HEK293 (cell line): Measurements from ENCODE around the gene RAB44.

ENCODE experiments used
- CTCF ChIA-PET: fragments of 350-600 bp; formaldehyde crosslinking; extraction: SDS; loops from one replicate; lab custom pipeline; 2021; ENCODE audit warnings: antibody characterized with exemption; lab: Yijun Ruan, JAX
- POLR2A ChIA-PET: fragments of 300-600 bp; formaldehyde crosslinking; extraction: SDS; loops from one replicate; lab custom pipeline; 2020; ENCODE audit warnings: antibody characterized with exemption, inconsistent platforms; lab: Yijun Ruan, JAX
- H3K27ac ChIP-seq: fragments of 200-500 bp; sonication (Bioruptor generic); 2 replicates; pipeline ENCODE4 v1.5.1; 2014; ENCODE audit warnings: low read depth, low read length, control low read depth, inconsistent platforms; ENCODE audit errors: extremely low read depth
- H3K36me3 ChIP-seq, 2 experiments: fragments of 200-500 bp in 1 of 2; sonication (Bioruptor generic) in 1 of 2; 1 replicate in 1 of 2; 2 replicates in 1 of 2; pipeline ENCODE4 v1.5.1; 2014 to 2017; ENCODE audit warnings: inconsistent platforms in 2 of 2, low read length in 2 of 2; ENCODE audit not compliant: control insufficient read depth in 2 of 2, insufficient read depth in 1 of 2
- H3K4me1 ChIP-seq: fragments of 200-500 bp; sonication (Bioruptor generic); 2 replicates; pipeline ENCODE4 v1.5.1; 2014; ENCODE audit warnings: mild to moderate bottlenecking, low read length, inconsistent platforms; ENCODE audit not compliant: control insufficient read depth, insufficient read depth
- H3K4me3 ChIP-seq: 2 replicates; pipeline ENCODE4 v1.5.1; 2011; ENCODE audit warnings: low read depth, mild to moderate bottlenecking, control low read depth, low read length, moderate library complexity
- H3K9me3 ChIP-seq: fragments of 200-500 bp; sonication (Bioruptor generic); 2 replicates; pipeline ENCODE4 v1.5.1; 2014; ENCODE audit warnings: low read depth, low read length, inconsistent platforms; ENCODE audit not compliant: control insufficient read depth, insufficient read depth
- PRDM10 ChIP-seq: fragments of 450-650 bp; formaldehyde crosslinking; IDR thresholded peaks from 2 replicates; pipeline ENCODE4 v1.5.1; 2016; ENCODE audit warnings: missing biosample characterization, missing genetic modification characterization
- PRDM4 ChIP-seq: fragments of 450-650 bp; formaldehyde crosslinking; IDR thresholded peaks from 2 replicates; pipeline ENCODE4 v1.5.1; 2017; ENCODE audit warnings: missing biosample characterization, missing genetic modification characterization
- SCRT2 ChIP-seq: fragments of 450-650 bp; formaldehyde crosslinking; IDR thresholded peaks from 2 replicates; pipeline ENCODE4 v1.5.1; 2016; ENCODE audit warnings: missing biosample characterization, missing genetic modification characterization
- ZNF214 ChIP-seq: fragments of 450-650 bp; formaldehyde crosslinking; IDR thresholded peaks from 2 replicates; pipeline ENCODE4 v1.5.1; 2017; ENCODE audit warnings: missing biosample characterization, mild to moderate bottlenecking, missing genetic modification characterization, borderline replicate concordance
- ZNF223 ChIP-seq: fragments of 450-650 bp; formaldehyde crosslinking; IDR thresholded peaks from 2 replicates; pipeline ENCODE4 v1.5.1; 2016; ENCODE audit warnings: missing biosample characterization, missing genetic modification characterization
- ZNF513 ChIP-seq: fragments of 450-650 bp; IDR thresholded peaks from 2 replicates; pipeline ENCODE4 v1.5.1; 2018; ENCODE audit warnings: missing biosample characterization, missing genetic modification characterization
- ZNF629 ChIP-seq: fragments of 450-650 bp; formaldehyde crosslinking; IDR thresholded peaks from 2 replicates; pipeline ENCODE4 v1.5.1; 2017; ENCODE audit warnings: missing biosample characterization, missing genetic modification characterization
- ZNF677 ChIP-seq: fragments of 450-650 bp; IDR thresholded peaks from 2 replicates; pipeline ENCODE4 v1.5.0; 2018; ENCODE audit warnings: missing biosample characterization, mild to moderate bottlenecking, missing genetic modification characterization, moderate library complexity
- ZSCAN4 ChIP-seq: fragments of 450-650 bp; formaldehyde crosslinking; IDR thresholded peaks from 2 replicates; pipeline ENCODE4 v1.5.1; 2017; ENCODE audit warnings: missing biosample characterization, missing genetic modification characterization

The RAB44 gene

GRCh38 chr6:36730424-36731380 lies 33.1 kb downstream of the RAB44 start (continued):
- TF ChIP-seq ZSCAN4 (peak; percentile 86), ZNF677 (tag by site-specific recombination) (no peak), SCRT2 (tag by site-specific recombination) (no peak), ZNF513 (no peak), ZNF214 (tag by site-specific recombination) (no peak), ZNF223 (tag by site-specific recombination) (no peak), PRDM4 (tag by site-specific recombination) (no peak)

GRCh38 chr6:36731622-36732310 lies 34.1 kb downstream of the RAB44 start:
- POLR2A ChIA-PET, result no interaction called here
- H3K9me3 ChIP-seq, result no peaks in the 10 kb centered on the region
- CTCF ChIA-PET, result interaction anchor here (1.1 to 4.5 kb wide), 6 partner anchors 7 to 391 kb away, joined by 3 to 25 read pairs (median 8); no protein-coding TSS in a partner anchor

More at GRCh38 chr6:36731622-36732310, 34.1 kb downstream of the RAB44 start:
- Histone ChIP-seq H3K36me3 (no peaks in the 10 kb centered on the region), H3K4me3 (no peak overlapping the region), H3K27ac (no peak overlapping the region), H3K4me1 (no peaks in the 10 kb centered on the region)
- TF ChIP-seq ZNF629 (tag by site-specific recombination), result no peak
- peak; percentile 31; the same call in 1 of the 2 replicates for TF ChIP-seq PRDM10 (tag by site-specific recombination)
